NCI-H748 treated with DMSO at 0.1 percent for 48 hours (cell line): ENCODE data around the gene RAB8B.

ENCODE experiments used
- DNase-seq: peaks from one replicate; lab custom pipeline; 2025; lab: John Stamatoyannopoulos, UW

RAB8B gene

GRCh38 chr15:63276342-63277037 is 87.1 kb downstream of the RAB8B start:
- DNase-seq, result no peak

GRCh38 chr15:63277038-63277892 is 87.9 kb downstream of the RAB8B start, which contains the start of gene APH1B:
APH1B (plus strand) TSS chr15:63277605; CDS start chr15:63277624, 19 bp downstream.
- peak; percentile 56 for DNase-seq

GRCh38 chr15:63277893-63278456 is 88.6 kb downstream of the RAB8B start:
- no peak for DNase-seq

GRCh38 chr15:63283126-63283525 is 93.7 kb downstream of the RAB8B start:
- DNase-seq, result no peak

GRCh38 chr15:63284335-63284734 is 94.9 kb downstream of the RAB8B start:
- DNase-seq, result no peak

- no peak for DNase-seq
Measured at GRCh38 chr15:63287109-63287508, 97.7 kb downstream of the RAB8B start.

GRCh38 chr15:63288342-63288741 is 98.9 kb downstream of the RAB8B start:
- DNase-seq, result no peak

- peak; percentile 29 for DNase-seq
Measured at GRCh38 chr15:63288778-63289378, 99.5 kb downstream of the RAB8B start.

- DNase-seq, result no peak
Measured at GRCh38 chr15:63291507-63291906, 102.1 kb downstream of the RAB8B start.

GRCh38 chr15:63292241-63292640 is 102.8 kb downstream of the RAB8B start:
- no peak for DNase-seq

GRCh38 chr15:63292771-63293170 is 103.4 kb downstream of the RAB8B start:
- no peak for DNase-seq

- no peak for DNase-seq
Measured at GRCh38 chr15:63294359-63294758, 105.0 kb downstream of the RAB8B start.

- DNase-seq, result no peak
Measured at GRCh38 chr15:63295341-63295740, 105.9 kb downstream of the RAB8B start.

GRCh38 chr15:63296195-63296594 is 106.8 kb downstream of the RAB8B start:
- no peak for DNase-seq

- no peak for DNase-seq
Measured at GRCh38 chr15:63299943-63300575, 110.7 kb downstream of the RAB8B start.

GRCh38 chr15:63301088-63301487 is 111.7 kb downstream of the RAB8B start:
- DNase-seq, result no peak

- DNase-seq, result no peak
Measured at GRCh38 chr15:63305260-63305659, 115.9 kb downstream of the RAB8B start.

- no peak for DNase-seq
Measured at GRCh38 chr15:63306492-63307073, 117.2 kb downstream of the RAB8B start.

- DNase-seq, result no peak
Measured at GRCh38 chr15:63308491-63308890, 119.1 kb downstream of the RAB8B start.

- DNase-seq, result no peak
Measured at GRCh38 chr15:63308947-63309346, 119.5 kb downstream of the RAB8B start.

- no peak for DNase-seq
Measured at GRCh38 chr15:63310646-63311045, 121.2 kb downstream of the RAB8B start.

- DNase-seq, result no peak
Measured at GRCh38 chr15:63312286-63312685, 122.9 kb downstream of the RAB8B start.
